Measurements from ENCODE around the gene TRAK2. TPM values are rescaled to one million over a fixed set of nuclear protein-coding genes. Genes with fewer than 3 reads are reported as not detected.

The TRAK2 gene
- polyA plus RNA-seq, 1 donor from 2014 or later: 19.6 TPM

Small RNA genes lying within 50 kb of the gene (small RNA-seq; reads per million reads assigned to genes)
- 0 to 1.2 (median 0) reads per million in 3 experiments for gene RF00019

Other genes starting within 250 kb of the TRAK2 start
- 0.72 TPM in 1 of 2 replicates, not detected in the other for gene CASP8, start 190.9 kb downstream of the TRAK2 start, polyA plus RNA-seq
- 1.3 and 1.8 TPM in 2 replicates for gene FLACC1, start 94.1 kb downstream of the TRAK2 start, polyA plus RNA-seq
- gene STRADB, start 282 bp upstream of the TRAK2 start, polyA plus RNA-seq: 74.8 and 76.1 TPM in 2 replicates
- gene TMEM237, start 192.0 kb upstream of the TRAK2 start, polyA plus RNA-seq: 48.7 and 58.7 TPM in 2 replicates
- 0.38 TPM in 1 of 2 replicates, not detected in the other for gene MPP4, start 247.2 kb upstream of the TRAK2 start, polyA plus RNA-seq